Measurements from ENCODE around the gene DEDD. TPM values are rescaled to one million over a fixed set of nuclear protein-coding genes. Genes with fewer than 3 reads are reported as not detected.

DEDD gene
- total and polyA plus RNA-seq, 2 of the 13 experiments (the other 11 are each of a cell fraction or from before 2014, with no cell fraction given): 12.6 to 27.8 TPM

GRCh38 chr1:161132410-161133219 lies at the start of gene DEDD (continued):
- TF ChIP-seq, protein P1, sequence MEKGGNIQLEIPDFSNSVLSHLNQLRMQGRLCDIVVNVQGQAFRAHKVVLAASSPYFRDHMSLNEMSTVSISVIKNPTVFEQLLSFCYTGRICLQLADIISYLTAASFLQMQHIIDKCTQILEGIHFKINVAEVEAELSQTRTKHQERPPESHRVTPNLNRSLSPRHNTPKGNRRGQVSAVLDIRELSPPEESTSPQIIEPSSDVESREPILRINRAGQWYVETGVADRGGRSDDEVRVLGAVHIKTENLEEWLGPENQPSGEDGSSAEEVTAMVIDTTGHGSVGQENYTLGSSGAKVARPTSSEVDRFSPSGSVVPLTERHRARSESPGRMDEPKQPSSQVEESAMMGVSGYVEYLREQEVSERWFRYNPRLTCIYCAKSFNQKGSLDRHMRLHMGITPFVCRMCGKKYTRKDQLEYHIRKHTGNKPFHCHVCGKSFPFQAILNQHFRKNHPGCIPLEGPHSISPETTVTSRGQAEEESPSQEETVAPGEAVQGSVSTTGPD (CRISPR knock-in tag; IDR thresholded peaks at IDR 0.05): peak; percentile 52; the same call in 1 of the 2 replicates
- TF ChIP-seq TBX2 (CRISPR knock-in tag; IDR thresholded peaks at IDR 0.05; ENCODE audit: borderline replicate concordance) (0 out of 2 replicates have a peak, but pooled peaks have one; percentile 48), CCDC6 (CRISPR knock-in tag; IDR thresholded peaks at IDR 0.05) (no peak), ELF1 (CRISPR knock-in tag; IDR thresholded peaks at IDR 0.05) (peak; percentile 75), ETV6 (CRISPR knock-in tag; conservative IDR thresholded peaks at IDR 0.05) (no peak), SP5 (CRISPR knock-in tag; IDR thresholded peaks at IDR 0.05; ENCODE audit: borderline replicate concordance, low read depth) (peak; percentile 3; the same call in 1 of the 2 replicates), POLR2A (IDR thresholded peaks at IDR 0.05; ENCODE audit: insufficient read depth in 1 of 2, low read depth in 2 of 2, low read length in 2 of 2) (peak in 1 of 2 experiments; percentile 51; a peak in 2 of 4 replicates), POGZ (CRISPR knock-in tag; IDR thresholded peaks at IDR 0.05) (no peak), ZNF207 (IDR thresholded peaks at IDR 0.05; ENCODE audit: borderline replicate concordance) (no peak), AGO1 (IDR thresholded peaks at IDR 0.05; ENCODE audit: low read depth, low read length, poor library complexity, severe bottlenecking) (peak; percentile 60), NPAS2 (CRISPR knock-in tag; IDR thresholded peaks at IDR 0.05; ENCODE audit: borderline replicate concordance) (no peak), ZKSCAN1 (IDR thresholded peaks at IDR 0.05; ENCODE audit: low read length) (no peak), ZNF549 (CRISPR knock-in tag; IDR thresholded peaks at IDR 0.05) (no peak), ATF7 (IDR thresholded peaks at IDR 0.05) (no peak), ATF7 (CRISPR knock-in tag; IDR thresholded peaks at IDR 0.05) (no peak), ZNF550 (CRISPR knock-in tag; IDR thresholded peaks at IDR 0.05; ENCODE audit: borderline replicate concordance) (no peak), NFIB (CRISPR knock-in tag; IDR thresholded peaks at IDR 0.05; ENCODE audit: borderline replicate concordance) (no peak), ZBTB14 (CRISPR knock-in tag; IDR thresholded peaks at IDR 0.05) (no peak; the same call in 1 of the 2 replicates), TFE3 (CRISPR knock-in tag; IDR thresholded peaks at IDR 0.05) (0 out of 2 replicates have a peak, but pooled peaks have one; percentile 3), ZMAT5 (CRISPR knock-in tag; IDR thresholded peaks at IDR 0.05; ENCODE audit: borderline replicate concordance, low read depth) (no peak), SSRP1 (CRISPR knock-in tag; IDR thresholded peaks at IDR 0.05) (no peak), JUNB (CRISPR knock-in tag; IDR thresholded peaks at IDR 0.05; ENCODE audit: borderline replicate concordance) (no peak), ZNF850 (CRISPR knock-in tag; conservative IDR thresholded peaks at IDR 0.05) (no peak), PHF21A (CRISPR knock-in tag; IDR thresholded peaks at IDR 0.05) (peak; percentile 64), DMAP1 (CRISPR knock-in tag; IDR thresholded peaks at IDR 0.05) (no peak), MIER2 (CRISPR knock-in tag; IDR thresholded peaks at IDR 0.05) (no peak), RBM22 (optimal IDR thresholded peaks at IDR 0.05; ENCODE audit: low read length) (no peak)

Data from HepG2 (cell line).